Calu3 (cell line): ENCODE results near the gene HPS3. TPM values are rescaled to one million over a fixed set of nuclear protein-coding genes. Genes with fewer than 3 reads are reported as not detected.

ENCODE experiments used
- BruUV-seq: library from RNA; stranded (reverse); fragments of 400-500 nt; replicated peaks from 2 replicates; lab custom pipeline; 2021; lab: Mats Ljungman, UMichigan
- CTCF ChIA-PET: fragments of 300-600 bp; sonication (Branson Sonifier 250); formaldehyde crosslinking; loops from one replicate; lab custom pipeline; 2022; ENCODE audit warnings: antibody characterized with exemption; lab: Charles Lee
- DNase-seq: peaks from one replicate; pipeline ENCODE4 v3.0.0; 2022
- H3K27ac Mint-ChIP-seq: one replicate; pipeline ENCODE4 v1.8.0; 2022; ENCODE audit warnings: mixed read lengths; ENCODE audit not compliant: unreplicated experiment
- H3K27me3 Mint-ChIP-seq: one replicate; pipeline ENCODE4 v1.8.0; 2022; ENCODE audit warnings: mixed read lengths; ENCODE audit not compliant: unreplicated experiment
- H3K36me3 Mint-ChIP-seq: one replicate; pipeline ENCODE4 v1.8.0; 2022; ENCODE audit warnings: mild to moderate bottlenecking, moderate library complexity, mixed read lengths; ENCODE audit not compliant: insufficient read depth, unreplicated experiment
- H3K4me1 Mint-ChIP-seq: one replicate; pipeline ENCODE4 v1.8.0; 2022; ENCODE audit warnings: mild to moderate bottlenecking, low read depth, mixed read lengths; ENCODE audit not compliant: unreplicated experiment
- H3K4me3 Mint-ChIP-seq: one replicate; pipeline ENCODE4 v1.8.0; 2022; ENCODE audit warnings: mild to moderate bottlenecking, low read depth, moderate library complexity, mixed read lengths; ENCODE audit not compliant: unreplicated experiment
- H3K9me3 Mint-ChIP-seq: one replicate; pipeline ENCODE4 v1.8.0; 2022; ENCODE audit warnings: low read depth, mixed read lengths; ENCODE audit not compliant: unreplicated experiment
- intact Hi-C: fragments of 100-400 bp; cut with micrococcal nuclease; formaldehyde crosslinking; loops from one replicate; pipeline ENCODE4 v1.10.0; 2022; ENCODE audit not compliant: unreplicated experiment
- total RNA-seq: library from RNA; stranded (reverse); gene quantifications from 2 replicates; pipeline ENCODE4 v1.2.3, GENCODE V29; 2022
- TF ChIP-seq, protein P1 (sequence below): fragments of 200-600 bp; IDR thresholded peaks from one replicate; pipeline ENCODE4 v1.8.0; 2022; ENCODE audit warnings: antibody characterized with exemption; ENCODE audit not compliant: unreplicated experiment

The HPS3 gene
- total RNA-seq, 1 experiment from 2014 or later: 49.5 TPM

GRCh38 chr3:149134575-149134974 is 5.1 kb downstream of the HPS3 start:
- Mint-ChIP-seq H3K27me3 (no peaks in the 10 kb centered on the region), H3K4me3 (no peak overlapping the region), H3K27ac (no peak overlapping the region), H3K9me3 (no peaks in the 10 kb centered on the region), H3K4me1 (peaks cover 33% of the 10 kb centered on the region), H3K36me3 (peaks cover 29% of the 10 kb centered on the region)
- TF ChIP-seq, protein P1, sequence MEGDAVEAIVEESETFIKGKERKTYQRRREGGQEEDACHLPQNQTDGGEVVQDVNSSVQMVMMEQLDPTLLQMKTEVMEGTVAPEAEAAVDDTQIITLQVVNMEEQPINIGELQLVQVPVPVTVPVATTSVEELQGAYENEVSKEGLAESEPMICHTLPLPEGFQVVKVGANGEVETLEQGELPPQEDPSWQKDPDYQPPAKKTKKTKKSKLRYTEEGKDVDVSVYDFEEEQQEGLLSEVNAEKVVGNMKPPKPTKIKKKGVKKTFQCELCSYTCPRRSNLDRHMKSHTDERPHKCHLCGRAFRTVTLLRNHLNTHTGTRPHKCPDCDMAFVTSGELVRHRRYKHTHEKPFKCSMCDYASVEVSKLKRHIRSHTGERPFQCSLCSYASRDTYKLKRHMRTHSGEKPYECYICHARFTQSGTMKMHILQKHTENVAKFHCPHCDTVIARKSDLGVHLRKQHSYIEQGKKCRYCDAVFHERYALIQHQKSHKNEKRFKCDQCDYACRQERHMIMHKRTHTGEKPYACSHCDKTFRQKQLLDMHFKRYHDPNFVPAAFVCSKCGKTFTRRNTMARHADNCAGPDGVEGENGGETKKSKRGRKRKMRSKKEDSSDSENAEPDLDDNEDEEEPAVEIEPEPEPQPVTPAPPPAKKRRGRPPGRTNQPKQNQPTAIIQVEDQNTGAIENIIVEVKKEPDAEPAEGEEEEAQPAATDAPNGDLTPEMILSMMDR: no peak
- CTCF ChIA-PET: no interaction called here
- intact Hi-C loops: loop anchor here (5.0 kb wide), 1 partner anchor 48 kb away; no protein-coding TSS in a partner anchor
- DNase-seq: no peak
- BruUV-seq: no TSS peak

DNA sequence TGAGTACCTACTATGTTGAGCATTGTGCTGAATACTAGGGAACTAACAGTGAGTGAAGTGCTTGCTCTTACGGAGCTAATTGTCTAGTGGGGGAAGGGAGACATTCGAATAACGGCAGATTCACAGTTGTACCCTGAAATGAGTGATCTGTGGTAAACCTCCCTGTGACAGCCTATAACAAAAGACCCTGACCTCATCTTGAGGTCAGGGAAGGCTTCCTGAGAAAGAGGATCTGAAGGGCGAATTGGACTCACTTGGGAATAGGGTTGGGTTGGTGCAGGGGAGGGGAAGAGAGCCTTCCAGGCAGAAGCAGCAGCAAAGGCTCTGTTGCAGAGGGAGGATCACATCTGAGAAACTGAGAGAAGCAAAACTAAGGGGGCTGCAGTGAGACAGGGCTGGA is 13.2 kb downstream of the HPS3 start:
- H3K27me3 Mint-ChIP-seq: no peaks in the 10 kb centered on the region
- intact Hi-C loops: no loop called here
- TF ChIP-seq, protein P1: no peak
- H3K4me3 Mint-ChIP-seq: no peak overlapping the region
- no peaks in the 10 kb centered on the region for H3K4me1 Mint-ChIP-seq
- peaks cover 15% of the 10 kb centered on the region for H3K36me3 Mint-ChIP-seq
- no TSS peak for BruUV-seq
- no peak overlapping the region for H3K27ac Mint-ChIP-seq
- no peaks in the 10 kb centered on the region for H3K9me3 Mint-ChIP-seq
- CTCF ChIA-PET: no interaction called here
- no peak for DNase-seq

- Mint-ChIP-seq H3K9me3 (no peaks in the 10 kb centered on the region), H3K4me1 (no peaks in the 10 kb centered on the region), H3K27ac (no peak overlapping the region), H3K4me3 (no peak overlapping the region), H3K27me3 (no peaks in the 10 kb centered on the region), H3K36me3 (peaks cover 25% of the 10 kb centered on the region)
- no peak for DNase-seq
- intact Hi-C loops: no loop called here
- CTCF ChIA-PET: no interaction called here
- BruUV-seq: no TSS peak
- TF ChIP-seq, protein P1: no peak
Measured at GRCh38 chr3:149145356-149145755, 15.9 kb downstream of the HPS3 start.

DNA sequence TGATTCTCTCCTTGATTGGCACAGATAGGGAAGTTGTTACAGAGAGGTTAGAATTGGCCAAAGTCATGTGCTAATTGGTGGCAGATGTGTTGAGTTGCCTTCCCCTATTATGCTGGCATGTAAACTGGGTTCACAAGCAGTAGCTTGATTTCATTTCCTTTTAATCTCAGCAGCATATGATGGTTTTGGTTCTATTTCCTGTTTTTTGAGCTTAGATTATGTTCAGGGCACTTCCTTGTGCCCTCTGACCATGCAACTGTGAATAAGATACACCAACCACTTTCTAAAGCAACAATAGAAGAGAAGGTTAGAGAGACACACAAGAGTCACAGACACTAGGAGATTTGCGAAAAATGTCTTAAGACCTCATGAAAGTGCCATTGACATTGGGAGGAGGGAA is 16.5 kb downstream of the HPS3 start:
- Mint-ChIP-seq H3K36me3 (peaks cover 29% of the 10 kb centered on the region), H3K27me3 (no peaks in the 10 kb centered on the region), H3K9me3 (no peaks in the 10 kb centered on the region), H3K27ac (no peak overlapping the region), H3K4me3 (no peak overlapping the region), H3K4me1 (no peaks in the 10 kb centered on the region)
- no TSS peak for BruUV-seq
- TF ChIP-seq, protein P1: no peak
- intact Hi-C loops: no loop called here
- CTCF ChIA-PET: no interaction called here
- no peak for DNase-seq
